GM23338 (cell line): ENCODE results near the gene LGALS12. TPM values are rescaled to one million over a fixed set of nuclear protein-coding genes. Genes with fewer than 3 reads are reported as not detected.

Experiments used
- ATAC-seq: fragments of 200-7000 bp; cut with Tn5 transposase; 3 replicates; pipeline ENCODE4 v1.9.1; 2020
- DNase-seq: peaks from one replicate; pipeline ENCODE4 v3.0.0-alpha.2; 2015; ENCODE audit warnings: low spot score
- H2AFZ ChIP-seq: fragments of 200-600 bp; sonication (generic); 2 replicates; pipeline ENCODE4 v1.8.0; 2016; ENCODE audit warnings: antibody characterized with exemption, mild to moderate bottlenecking, moderate library complexity
- H3F3A ChIP-seq: fragments of 200-600 bp; sonication (generic); replicated peaks from 2 replicates; pipeline ENCODE4 v1.8.0; 2017; ENCODE audit warnings: antibody characterized with exemption, mixed run types, low read depth
- H3K27ac ChIP-seq: fragments of 200-600 bp; sonication (generic); 2 replicates; pipeline ENCODE4 v1.6.1; 2016; ENCODE audit warnings: low read depth
- H3K27me3 ChIP-seq: fragments of 200-600 bp; sonication (generic); 2 replicates; pipeline ENCODE4 v1.8.0; 2016; ENCODE audit warnings: mild to moderate bottlenecking, mixed run types, moderate library complexity; ENCODE audit not compliant: insufficient read depth
- H3K36me3 ChIP-seq: fragments of 200-600 bp; sonication (generic); 2 replicates; pipeline ENCODE4 v1.8.0; 2016; ENCODE audit warnings: mild to moderate bottlenecking; ENCODE audit not compliant: insufficient read depth
- H3K4me1 ChIP-seq: fragments of 200-600 bp; sonication (generic); 2 replicates; pipeline ENCODE4 v1.8.0; 2016; ENCODE audit warnings: mild to moderate bottlenecking, moderate library complexity; ENCODE audit not compliant: insufficient read depth
- H3K4me2 ChIP-seq: fragments of 200-600 bp; sonication (generic); 2 replicates; pipeline ENCODE4 v1.7.1; 2017; ENCODE audit warnings: mixed run types
- H3K4me3 ChIP-seq: fragments of 200-600 bp; sonication (generic); 2 replicates; pipeline ENCODE4 v1.6.1; 2016; ENCODE audit warnings: mixed run types
- H3K79me2 ChIP-seq: fragments of 200-600 bp; sonication (generic); replicated peaks from 2 replicates; pipeline ENCODE4 v1.8.0; 2017; ENCODE audit warnings: mild to moderate bottlenecking; ENCODE audit not compliant: insufficient read depth
- H3K9me2 ChIP-seq: fragments of 200-600 bp; sonication (generic); 2 replicates; pipeline ENCODE4 v1.8.0; 2017; ENCODE audit not compliant: insufficient read depth
- H4K20me1 ChIP-seq: fragments of 200-600 bp; sonication (generic); replicated peaks from 2 replicates; pipeline ENCODE4 v1.8.0; 2017; ENCODE audit warnings: mild to moderate bottlenecking; ENCODE audit not compliant: insufficient read depth
- H3K27ac Mint-ChIP-seq: 2 replicates; pipeline ENCODE4 v1.8.0; 2020; ENCODE audit warnings: inconsistent platforms, mild to moderate bottlenecking, moderate library complexity, mixed read lengths
- H3K27me3 Mint-ChIP-seq: 3 replicates; pipeline ENCODE4 v1.8.0; 2022; ENCODE audit warnings: low read depth, mild to moderate bottlenecking, moderate library complexity, mixed read lengths, inconsistent platforms; ENCODE audit not compliant: insufficient read depth, poor library complexity
- H3K36me3 Mint-ChIP-seq: 3 replicates; pipeline ENCODE4 v1.8.0; 2021; ENCODE audit warnings: low read depth, mild to moderate bottlenecking, inconsistent platforms, moderate library complexity, mixed read lengths
- H3K4me1 Mint-ChIP-seq: 3 replicates; pipeline ENCODE4 v1.8.0; 2020; ENCODE audit warnings: mild to moderate bottlenecking, inconsistent platforms, mixed read lengths
- H3K4me3 Mint-ChIP-seq: 3 replicates; pipeline ENCODE4 v1.8.0; 2021; ENCODE audit warnings: moderate library complexity, mild to moderate bottlenecking, inconsistent platforms, mixed read lengths
- H3K9me3 Mint-ChIP-seq: 3 replicates; pipeline ENCODE4 v1.8.0; 2020; ENCODE audit warnings: moderate library complexity, mild to moderate bottlenecking, inconsistent platforms, mixed read lengths
- CREB1 ChIP-seq: fragments of 250-450 bp; sonication (Bioruptor Pico); IDR thresholded peaks from 2 replicates; pipeline ENCODE4 v1.5.0; 2020; ENCODE audit warnings: low read depth, mild to moderate bottlenecking, moderate library complexity
- EZH2 ChIP-seq: fragments of 200-600 bp; sonication (generic); IDR thresholded peaks from one replicate; pipeline ENCODE4 v1.8.0; 2017; ENCODE audit warnings: antibody characterized with exemption, mild to moderate bottlenecking, low read depth; ENCODE audit not compliant: unreplicated experiment
- EZH2phosphoT487 ChIP-seq: fragments of 200-600 bp; sonication (generic); IDR thresholded peaks from one replicate; pipeline ENCODE4 v1.8.1; 2018; ENCODE audit warnings: antibody characterized with exemption; ENCODE audit not compliant: unreplicated experiment
- JUNB ChIP-seq: IDR thresholded peaks from one replicate; pipeline ENCODE4 v1.6.1; 2016; ENCODE audit warnings: antibody characterized with exemption; ENCODE audit not compliant: unreplicated experiment
- NANOG ChIP-seq: IDR thresholded peaks from 2 replicates; pipeline ENCODE4 v1.6.1; 2016; ENCODE audit warnings: antibody characterized with exemption, borderline replicate concordance
- POLR2AphosphoS5 ChIP-seq: IDR thresholded peaks from 2 replicates; pipeline ENCODE4 v1.6.1; 2016; ENCODE audit warnings: antibody characterized with exemption, low read depth
- STAT1 ChIP-seq: IDR thresholded peaks from one replicate; pipeline ENCODE4 v1.6.1; 2016; ENCODE audit warnings: antibody characterized with exemption; ENCODE audit not compliant: unreplicated experiment
- ZNF114 ChIP-seq: fragments of 250-450 bp; sonication (Bioruptor Pico); IDR thresholded peaks from 2 replicates; pipeline ENCODE4 v1.5.0; 2020; ENCODE audit warnings: mild to moderate bottlenecking, moderate library complexity
- ZNF331 ChIP-seq: fragments of 250-450 bp; sonication (Bioruptor Pico); IDR thresholded peaks from 2 replicates; pipeline ENCODE4 v1.5.0; 2020; ENCODE audit warnings: low read depth, mild to moderate bottlenecking, moderate library complexity
- polyA plus RNA-seq: library from polyadenylated mRNA; unstranded; fragments of >200 nt; fragmentation: Nextera tagmentation; extraction: Ambion mirVana; gene quantifications from 2 replicates; pipeline ENCODE4 v1.2.1, GENCODE V29; 2016
- total RNA-seq: library from RNA; depleted of rRNA; stranded (reverse); fragments of >200 nt; shearing (Covaris generic); gene quantifications from 2 replicates; pipeline ENCODE4 v1.2.3, GENCODE V29; 2014
- TF ChIP-seq, protein P1 (sequence below): fragments of 250-450 bp; sonication (Bioruptor Pico); IDR thresholded peaks from 2 replicates; pipeline ENCODE4 v1.5.0; 2020; ENCODE audit warnings: mild to moderate bottlenecking, moderate library complexity
- TF ChIP-seq, protein P2 (sequence below): IDR thresholded peaks from one replicate; pipeline ENCODE4 v1.6.1; 2018; ENCODE audit warnings: antibody characterized with exemption; ENCODE audit not compliant: unreplicated experiment
- TF ChIP-seq, protein P3 (sequence below), 2 experiments: fragments of 200-600 bp in 1 of 2; sonication (generic) in 1 of 2; conservative IDR thresholded peaks; 2 replicates each; pipeline versions ENCODE4 v1.5.1 to v1.6.1; 2016 to 2017; ENCODE audit warnings: antibody characterized with exemption in 2 of 2, low read depth in 2 of 2, mild to moderate bottlenecking in 2 of 2, moderate library complexity in 1 of 2
- TF ChIP-seq, protein P4 (sequence below): IDR thresholded peaks from 2 replicates; pipeline ENCODE4 v1.6.1; 2016; ENCODE audit warnings: antibody characterized with exemption

The LGALS12 gene
- total and polyA plus RNA-seq, 2 experiments from 2014 or later = 0.94 to 1.2 TPM

DNA sequence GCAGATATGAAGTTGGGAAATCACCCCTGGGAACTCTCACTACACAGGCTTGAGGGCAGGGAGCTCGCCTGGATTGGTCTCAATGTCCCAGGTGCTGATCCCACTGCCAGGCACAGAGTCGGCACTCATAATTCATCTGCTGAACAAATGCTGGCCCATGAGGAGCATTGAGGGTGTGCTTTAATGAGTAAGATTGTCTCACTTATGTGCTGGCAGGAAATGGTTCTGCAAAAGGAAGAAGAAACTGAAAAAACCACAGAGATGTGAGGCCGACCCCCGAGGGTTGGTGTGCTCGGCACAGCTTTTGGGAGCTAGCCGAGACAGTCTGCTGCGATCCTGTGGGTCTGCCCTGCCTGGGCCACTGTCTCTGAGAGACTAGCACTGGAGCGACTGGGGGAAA is 47.9 kb downstream of the LGALS12 start:
- H3K27me3 Mint-ChIP-seq = peaks cover 18% of the 10 kb centered on the region

More for the DNA sequence above, 47.9 kb downstream of the LGALS12 start:
- Mint-ChIP-seq H3K27ac (no peak overlapping the region), H3K4me1 (peaks cover 18% of the 10 kb centered on the region), H3K36me3 (peaks cover 4% of the 10 kb centered on the region; the same call in 2 of the 3 replicates), H3K9me3 (peaks cover 9% of the 10 kb centered on the region; the same call in 2 of the 3 replicates), H3K4me3 (no peak overlapping the region)
- Histone ChIP-seq H3K4me1 (peaks cover 30% of the 10 kb centered on the region), H3K27me3 (no peaks in the 10 kb centered on the region), H4K20me1 (no peaks in the 10 kb centered on the region), H3K27ac (no peak overlapping the region), H3F3A (no peaks in the 10 kb centered on the region; the same call in 1 of the 2 replicates), H3K4me3 (no peak overlapping the region), H3K9me2 (no peaks in the 10 kb centered on the region), H2AFZ (peak overlapping the region; percentile 94), H3K36me3 (no peaks in the 10 kb centered on the region), H3K79me2 (no peaks in the 10 kb centered on the region), H3K4me2 (no peak overlapping the region)
- DNase-seq (no peak), ATAC-seq (peak; percentile 56)
- TF ChIP-seq, protein P1, sequence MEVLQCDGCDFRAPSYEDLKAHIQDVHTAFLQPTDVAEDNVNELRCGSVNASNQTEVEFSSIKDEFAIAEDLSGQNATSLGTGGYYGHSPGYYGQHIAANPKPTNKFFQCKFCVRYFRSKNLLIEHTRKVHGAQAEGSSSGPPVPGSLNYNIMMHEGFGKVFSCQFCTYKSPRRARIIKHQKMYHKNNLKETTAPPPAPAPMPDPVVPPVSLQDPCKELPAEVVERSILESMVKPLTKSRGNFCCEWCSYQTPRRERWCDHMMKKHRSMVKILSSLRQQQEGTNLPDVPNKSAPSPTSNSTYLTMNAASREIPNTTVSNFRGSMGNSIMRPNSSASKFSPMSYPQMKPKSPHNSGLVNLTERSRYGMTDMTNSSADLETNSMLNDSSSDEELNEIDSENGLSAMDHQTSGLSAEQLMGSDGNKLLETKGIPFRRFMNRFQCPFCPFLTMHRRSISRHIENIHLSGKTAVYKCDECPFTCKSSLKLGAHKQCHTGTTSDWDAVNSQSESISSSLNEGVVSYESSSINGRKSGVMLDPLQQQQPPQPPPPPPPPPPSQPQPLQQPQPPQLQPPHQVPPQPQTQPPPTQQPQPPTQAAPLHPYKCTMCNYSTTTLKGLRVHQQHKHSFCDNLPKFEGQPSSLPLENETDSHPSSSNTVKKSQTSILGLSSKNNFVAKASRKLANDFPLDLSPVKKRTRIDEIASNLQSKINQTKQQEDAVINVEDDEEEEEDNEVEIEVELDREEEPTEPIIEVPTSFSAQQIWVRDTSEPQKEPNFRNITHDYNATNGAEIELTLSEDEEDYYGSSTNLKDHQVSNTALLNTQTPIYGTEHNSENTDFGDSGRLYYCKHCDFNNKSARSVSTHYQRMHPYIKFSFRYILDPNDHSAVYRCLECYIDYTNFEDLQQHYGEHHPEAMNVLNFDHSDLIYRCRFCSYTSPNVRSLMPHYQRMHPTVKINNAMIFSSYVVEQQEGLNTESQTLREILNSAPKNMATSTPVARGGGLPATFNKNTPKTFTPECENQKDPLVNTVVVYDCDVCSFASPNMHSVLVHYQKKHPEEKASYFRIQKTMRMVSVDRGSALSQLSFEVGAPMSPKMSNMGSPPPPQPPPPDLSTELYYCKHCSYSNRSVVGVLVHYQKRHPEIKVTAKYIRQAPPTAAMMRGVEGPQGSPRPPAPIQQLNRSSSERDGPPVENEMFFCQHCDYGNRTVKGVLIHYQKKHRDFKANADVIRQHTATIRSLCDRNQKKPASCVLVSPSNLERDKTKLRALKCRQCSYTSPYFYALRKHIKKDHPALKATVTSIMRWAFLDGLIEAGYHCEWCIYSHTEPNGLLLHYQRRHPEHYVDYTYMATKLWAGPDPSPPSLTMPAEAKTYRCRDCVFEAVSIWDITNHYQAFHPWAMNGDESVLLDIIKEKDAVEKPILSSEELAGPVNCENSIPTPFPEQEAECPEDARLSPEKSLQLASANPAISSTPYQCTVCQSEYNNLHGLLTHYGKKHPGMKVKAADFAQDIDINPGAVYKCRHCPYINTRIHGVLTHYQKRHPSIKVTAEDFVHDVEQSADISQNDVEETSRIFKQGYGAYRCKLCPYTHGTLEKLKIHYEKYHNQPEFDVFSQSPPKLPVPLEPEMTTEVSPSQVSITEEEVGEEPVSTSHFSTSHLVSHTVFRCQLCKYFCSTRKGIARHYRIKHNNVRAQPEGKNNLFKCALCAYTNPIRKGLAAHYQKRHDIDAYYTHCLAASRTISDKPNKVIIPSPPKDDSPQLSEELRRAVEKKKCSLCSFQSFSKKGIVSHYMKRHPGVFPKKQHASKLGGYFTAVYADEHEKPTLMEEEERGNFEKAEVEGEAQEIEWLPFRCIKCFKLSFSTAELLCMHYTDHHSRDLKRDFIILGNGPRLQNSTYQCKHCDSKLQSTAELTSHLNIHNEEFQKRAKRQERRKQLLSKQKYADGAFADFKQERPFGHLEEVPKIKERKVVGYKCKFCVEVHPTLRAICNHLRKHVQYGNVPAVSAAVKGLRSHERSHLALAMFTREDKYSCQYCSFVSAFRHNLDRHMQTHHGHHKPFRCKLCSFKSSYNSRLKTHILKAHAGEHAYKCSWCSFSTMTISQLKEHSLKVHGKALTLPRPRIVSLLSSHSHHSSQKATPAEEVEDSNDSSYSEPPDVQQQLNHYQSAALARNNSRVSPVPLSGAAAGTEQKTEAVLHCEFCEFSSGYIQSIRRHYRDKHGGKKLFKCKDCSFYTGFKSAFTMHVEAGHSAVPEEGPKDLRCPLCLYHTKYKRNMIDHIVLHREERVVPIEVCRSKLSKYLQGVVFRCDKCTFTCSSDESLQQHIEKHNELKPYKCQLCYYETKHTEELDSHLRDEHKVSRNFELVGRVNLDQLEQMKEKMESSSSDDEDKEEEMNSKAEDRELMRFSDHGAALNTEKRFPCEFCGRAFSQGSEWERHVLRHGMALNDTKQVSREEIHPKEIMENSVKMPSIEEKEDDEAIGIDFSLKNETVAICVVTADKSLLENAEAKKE (CRISPR knock-in tag) = no peak
- TF ChIP-seq, protein P2, sequence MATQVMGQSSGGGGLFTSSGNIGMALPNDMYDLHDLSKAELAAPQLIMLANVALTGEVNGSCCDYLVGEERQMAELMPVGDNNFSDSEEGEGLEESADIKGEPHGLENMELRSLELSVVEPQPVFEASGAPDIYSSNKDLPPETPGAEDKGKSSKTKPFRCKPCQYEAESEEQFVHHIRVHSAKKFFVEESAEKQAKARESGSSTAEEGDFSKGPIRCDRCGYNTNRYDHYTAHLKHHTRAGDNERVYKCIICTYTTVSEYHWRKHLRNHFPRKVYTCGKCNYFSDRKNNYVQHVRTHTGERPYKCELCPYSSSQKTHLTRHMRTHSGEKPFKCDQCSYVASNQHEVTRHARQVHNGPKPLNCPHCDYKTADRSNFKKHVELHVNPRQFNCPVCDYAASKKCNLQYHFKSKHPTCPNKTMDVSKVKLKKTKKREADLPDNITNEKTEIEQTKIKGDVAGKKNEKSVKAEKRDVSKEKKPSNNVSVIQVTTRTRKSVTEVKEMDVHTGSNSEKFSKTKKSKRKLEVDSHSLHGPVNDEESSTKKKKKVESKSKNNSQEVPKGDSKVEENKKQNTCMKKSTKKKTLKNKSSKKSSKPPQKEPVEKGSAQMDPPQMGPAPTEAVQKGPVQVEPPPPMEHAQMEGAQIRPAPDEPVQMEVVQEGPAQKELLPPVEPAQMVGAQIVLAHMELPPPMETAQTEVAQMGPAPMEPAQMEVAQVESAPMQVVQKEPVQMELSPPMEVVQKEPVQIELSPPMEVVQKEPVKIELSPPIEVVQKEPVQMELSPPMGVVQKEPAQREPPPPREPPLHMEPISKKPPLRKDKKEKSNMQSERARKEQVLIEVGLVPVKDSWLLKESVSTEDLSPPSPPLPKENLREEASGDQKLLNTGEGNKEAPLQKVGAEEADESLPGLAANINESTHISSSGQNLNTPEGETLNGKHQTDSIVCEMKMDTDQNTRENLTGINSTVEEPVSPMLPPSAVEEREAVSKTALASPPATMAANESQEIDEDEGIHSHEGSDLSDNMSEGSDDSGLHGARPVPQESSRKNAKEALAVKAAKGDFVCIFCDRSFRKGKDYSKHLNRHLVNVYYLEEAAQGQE = no peak
- TF ChIP-seq POLR2AphosphoS5 (no peak), JUNB (no peak), ZNF114 (CRISPR knock-in tag) (no peak), EZH2phosphoT487 (no peak), ZNF331 (CRISPR knock-in tag) (no peak), NANOG (no peak), STAT1 (no peak), EZH2 (no peak), CREB1 (CRISPR knock-in tag) (no peak)
- TF ChIP-seq, protein P3, sequence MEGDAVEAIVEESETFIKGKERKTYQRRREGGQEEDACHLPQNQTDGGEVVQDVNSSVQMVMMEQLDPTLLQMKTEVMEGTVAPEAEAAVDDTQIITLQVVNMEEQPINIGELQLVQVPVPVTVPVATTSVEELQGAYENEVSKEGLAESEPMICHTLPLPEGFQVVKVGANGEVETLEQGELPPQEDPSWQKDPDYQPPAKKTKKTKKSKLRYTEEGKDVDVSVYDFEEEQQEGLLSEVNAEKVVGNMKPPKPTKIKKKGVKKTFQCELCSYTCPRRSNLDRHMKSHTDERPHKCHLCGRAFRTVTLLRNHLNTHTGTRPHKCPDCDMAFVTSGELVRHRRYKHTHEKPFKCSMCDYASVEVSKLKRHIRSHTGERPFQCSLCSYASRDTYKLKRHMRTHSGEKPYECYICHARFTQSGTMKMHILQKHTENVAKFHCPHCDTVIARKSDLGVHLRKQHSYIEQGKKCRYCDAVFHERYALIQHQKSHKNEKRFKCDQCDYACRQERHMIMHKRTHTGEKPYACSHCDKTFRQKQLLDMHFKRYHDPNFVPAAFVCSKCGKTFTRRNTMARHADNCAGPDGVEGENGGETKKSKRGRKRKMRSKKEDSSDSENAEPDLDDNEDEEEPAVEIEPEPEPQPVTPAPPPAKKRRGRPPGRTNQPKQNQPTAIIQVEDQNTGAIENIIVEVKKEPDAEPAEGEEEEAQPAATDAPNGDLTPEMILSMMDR (conservative IDR thresholded peaks at IDR 0.05; ENCODE audit: low read depth in 2 of 2) = no peak
- TF ChIP-seq, protein P4, sequence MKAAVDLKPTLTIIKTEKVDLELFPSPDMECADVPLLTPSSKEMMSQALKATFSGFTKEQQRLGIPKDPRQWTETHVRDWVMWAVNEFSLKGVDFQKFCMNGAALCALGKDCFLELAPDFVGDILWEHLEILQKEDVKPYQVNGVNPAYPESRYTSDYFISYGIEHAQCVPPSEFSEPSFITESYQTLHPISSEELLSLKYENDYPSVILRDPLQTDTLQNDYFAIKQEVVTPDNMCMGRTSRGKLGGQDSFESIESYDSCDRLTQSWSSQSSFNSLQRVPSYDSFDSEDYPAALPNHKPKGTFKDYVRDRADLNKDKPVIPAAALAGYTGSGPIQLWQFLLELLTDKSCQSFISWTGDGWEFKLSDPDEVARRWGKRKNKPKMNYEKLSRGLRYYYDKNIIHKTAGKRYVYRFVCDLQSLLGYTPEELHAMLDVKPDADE = no peak
